NK-92 treated with Interleukin-12 subunit alpha and Interleukin-12 subunit beta, amount 100 ng/mL, for 24 hours (cell line): Measurements from ENCODE around the gene BEST4.
"Not testable (repeated sequence)": the region's sequence is repeated elsewhere in the genome, so short reads cannot be mapped to it uniquely, and the experiment has no call there.

ENCODE experiments used
- DNase-seq: peaks from one replicate; lab custom pipeline; 2025; lab: John Stamatoyannopoulos, UW

Gene BEST4

GRCh38 chr1:44788120-44788860 is at the start of gene BEST4:
BEST4 (minus strand) TSS chr1:44788170; CDS start chr1:44787705, 465 bp downstream.
- DNase-seq, result no peak

- DNase-seq, result peak; percentile 70
Observed at GRCh38 chr1:44835738-44836675, 48.0 kb upstream of the BEST4 start.

- no peak for DNase-seq
Observed at GRCh38 chr1:44834328-44834727, 46.4 kb upstream of the BEST4 start.

- no peak for DNase-seq
Observed at GRCh38 chr1:44832056-44832705, 44.2 kb upstream of the BEST4 start.

GRCh38 chr1:44831516-44831915 is 43.5 kb upstream of the BEST4 start:
- no peak for DNase-seq

GRCh38 chr1:44830900-44831304 is 42.9 kb upstream of the BEST4 start:
- DNase-seq, result no peak

- no peak for DNase-seq
Observed at GRCh38 chr1:44829506-44830384, 41.8 kb upstream of the BEST4 start.

GRCh38 chr1:44828841-44829440 is 41.0 kb upstream of the BEST4 start:
- no peak for DNase-seq

GRCh38 chr1:44828003-44828651 is 40.2 kb upstream of the BEST4 start:
- no peak for DNase-seq

- no peak for DNase-seq
Observed at GRCh38 chr1:44827197-44828002, 39.4 kb upstream of the BEST4 start.

GRCh38 chr1:44826375-44827196 is 38.6 kb upstream of the BEST4 start:
- DNase-seq, result no peak

- not testable (repeated sequence) for DNase-seq
Observed at GRCh38 chr1:44824392-44824791, 36.4 kb upstream of the BEST4 start.

GRCh38 chr1:44822981-44823451 is 35.0 kb upstream of the BEST4 start:
- no peak for DNase-seq

GRCh38 chr1:44822131-44822701 is 34.2 kb upstream of the BEST4 start:
- no peak for DNase-seq

GRCh38 chr1:44821240-44821715 is 33.3 kb upstream of the BEST4 start:
- no peak for DNase-seq

GRCh38 chr1:44820328-44821239 is 32.6 kb upstream of the BEST4 start:
- no peak for DNase-seq
